ENCODE data around the gene OPTC.

GRCh38 chr1:203453016-203453415 is 40.9 kb upstream of the OPTC start:
- TF ChIP-seq POLR2AphosphoS5 (IDR thresholded peaks at IDR 0.05; ENCODE audit: low read depth, low read length): no peak
- no peak for TF ChIP-seq POLR2A (IDR thresholded peaks at IDR 0.05; ENCODE audit: low read depth, low read length)
- no peak for TF ChIP-seq TAF1 (IDR thresholded peaks at IDR 0.05; ENCODE audit: borderline replicate concordance, low read depth, low read length)
